Spleen (tissue), 11 donors: Measurements from ENCODE around the gene APP. TPM values are rescaled to one million over a fixed set of nuclear protein-coding genes. Genes with fewer than 3 reads are reported as not detected.
"Not testable (repeated sequence)": the region's sequence is repeated elsewhere in the genome, so short reads cannot be mapped to it uniquely, and the experiment has no call there.

Experiments
- DNase-seq: peaks from one replicate; pipeline ENCODE4 v3.0.0-alpha.2; 2020
- H3K27ac ChIP-seq, 8 donors: fragments of 200-600 bp; sonication (generic) in 7 of 8; 1 replicate in 4 of 8; 2 replicates in 4 of 8; pipeline versions ENCODE4 v1.5.0 to v1.8.0; 2016 to 2021; ENCODE audit warnings: inconsistent platforms in 4 of 8, mild to moderate bottlenecking in 4 of 8, moderate library complexity in 1 of 8
- H3K27me3 ChIP-seq, 7 donors: fragments of 200-600 bp; sonication (generic) in 6 of 7; replicated peaks in 1 of 7; 1 replicate in 4 of 7; 2 replicates in 3 of 7; pipeline versions ENCODE4 v1.5.0 to v1.8.0; 2016 to 2021; ENCODE audit warnings: inconsistent platforms in 3 of 7, mild to moderate bottlenecking in 1 of 7
- H3K36me3 ChIP-seq, 6 donors: fragments of 200-600 bp; sonication (generic) in 5 of 6; 1 replicate in 4 of 6; 2 replicates in 2 of 6; pipeline versions ENCODE4 v1.5.0 to v1.8.0; 2016 to 2021; ENCODE audit warnings: inconsistent platforms in 2 of 6
- H3K4me1 ChIP-seq, 6 donors: fragments of 200-600 bp; sonication (generic) in 5 of 6; 1 replicate in 3 of 6; 2 replicates in 3 of 6; pipeline versions ENCODE4 v1.5.0 to v1.8.0; 2016 to 2021; ENCODE audit warnings: inconsistent platforms in 3 of 6
- H3K4me3 ChIP-seq, 8 donors: fragments of 200-600 bp; sonication (generic) in 7 of 8; 1 replicate in 4 of 8; 2 replicates in 4 of 8; pipeline versions ENCODE4 v1.5.0 to v1.8.0; 2016 to 2021; ENCODE audit warnings: inconsistent platforms in 4 of 8, mild to moderate bottlenecking in 4 of 8, moderate library complexity in 2 of 8
- H3K9me3 ChIP-seq, 8 donors: fragments of 200-600 bp; sonication (generic) in 7 of 8; 1 replicate in 4 of 8; 2 replicates in 4 of 8; pipeline versions ENCODE4 v1.5.0 to v1.8.0; 2016 to 2021; ENCODE audit warnings: inconsistent platforms in 4 of 8
- POLR2A ChIP-seq, 3 donors: fragments of 450-650 bp; IDR thresholded peaks; one replicate each; pipeline ENCODE4 v1.5.1; 2017; ENCODE audit warnings: antibody characterized with exemption in 3 of 3, mild to moderate bottlenecking in 1 of 3
- POLR2AphosphoS5 ChIP-seq, 3 donors: sonication (generic); formaldehyde crosslinking; IDR thresholded peaks; one replicate each; pipeline ENCODE4 v1.5.1; 2017; ENCODE audit warnings: antibody characterized with exemption in 3 of 3
- WGBS, 5 donors: extraction: QIAGEN DNeasy Blood & Tissue Kit in 3 of 5; methylation state at CpG; one replicate each; pipeline versions ENCODE4 v1.1.5 to v1.1.7; 2013 to 2018; 5-methylcytosine and 5-hydroxymethylcytosine counted together
- intact Hi-C: fragments of 100-400 bp; cut with DNase I; formaldehyde crosslinking; loops from one replicate; pipeline ENCODE4 v1.15.0; 2023; ENCODE audit warnings: low total_unique reads
- polyA plus RNA-seq, 3 donors: library from polyadenylated mRNA; stranded (reverse); fragments of 200-250 nt; gene quantifications; one replicate each; pipeline ENCODE4 v1.2.1, GENCODE V29; 2013
- total RNA-seq, 7 donors: library from RNA; depleted of rRNA in 3 of 7; stranded (reverse); fragments of >200 nt in 3 of 7; fragmentation: NEBNext Ultra II Directional in 4 of 7; extraction: Animal tissue kit (Norgen Biotek cat#: 25700) in 4 of 7; gene quantifications; one replicate each; pipeline versions ENCODE4 v1.1.0 to v1.2.1, GENCODE V29; 2016 to 2021
- TF ChIP-seq, protein P1 (sequence below), 11 experiments: fragments of 200-600 bp in 7 of 11; fragments of 450-650 bp in 4 of 11; sonication (generic) in 4 of 11; IDR thresholded peaks in 8 of 11; conservative IDR thresholded peaks in 3 of 11; 1 replicate in 7 of 11; 2 replicates in 4 of 11; pipeline versions ENCODE4 v1.4.0 to v1.8.0; 2016 to 2021; ENCODE audit warnings: antibody characterized with exemption in 11 of 11, inconsistent platforms in 4 of 11, mild to moderate bottlenecking in 1 of 11
- donor health status: healthy with polysubstance abuse.
- donor health status: DM: no; HTN: no; CAD: no; lungs with moderate emphysema.
- donor health status: DM: no; HTN: no; CAD: no.
- donor health status: Bipolar disorder and iron deficiency.
- donor health status: healthy.
- donor health status: DM: no; HTN: no; CAD: no.
- donor health status: DM: yes; HTN: yes; CAD: no.

APP gene
- total and polyA plus RNA-seq, 10 donors = 25.3 to 398 (median 282) TPM

DNA sequence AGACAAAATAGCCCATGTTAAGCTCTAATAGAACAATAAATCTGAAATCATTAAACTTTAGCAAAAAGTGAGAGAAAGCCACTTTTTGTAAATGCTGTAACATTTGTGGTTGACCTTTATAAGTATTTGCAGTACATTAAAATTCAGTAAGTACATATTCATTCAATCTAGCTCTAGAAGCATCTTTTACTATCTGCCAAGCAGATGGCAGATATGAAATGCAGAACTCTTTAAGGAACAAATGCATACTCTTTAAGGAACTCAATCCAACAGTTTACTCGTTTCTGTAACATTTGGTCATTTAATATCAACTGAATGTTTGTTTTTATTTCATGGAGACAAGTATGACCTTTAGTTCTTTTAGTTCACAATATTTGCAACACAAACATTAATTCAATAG lies 150.1 kb downstream of the APP start:
- no peak overlapping the region for H3K4me3 ChIP-seq
- H3K27ac ChIP-seq = no peak overlapping the region
- no peaks in the 10 kb centered on the region for H3K27me3 ChIP-seq
- H3K36me3 ChIP-seq = peaks cover 0 to 26% (median 12%) of the 10 kb centered on the region in 6 donors
- DNase-seq = no peak
- TF ChIP-seq, protein P1, sequence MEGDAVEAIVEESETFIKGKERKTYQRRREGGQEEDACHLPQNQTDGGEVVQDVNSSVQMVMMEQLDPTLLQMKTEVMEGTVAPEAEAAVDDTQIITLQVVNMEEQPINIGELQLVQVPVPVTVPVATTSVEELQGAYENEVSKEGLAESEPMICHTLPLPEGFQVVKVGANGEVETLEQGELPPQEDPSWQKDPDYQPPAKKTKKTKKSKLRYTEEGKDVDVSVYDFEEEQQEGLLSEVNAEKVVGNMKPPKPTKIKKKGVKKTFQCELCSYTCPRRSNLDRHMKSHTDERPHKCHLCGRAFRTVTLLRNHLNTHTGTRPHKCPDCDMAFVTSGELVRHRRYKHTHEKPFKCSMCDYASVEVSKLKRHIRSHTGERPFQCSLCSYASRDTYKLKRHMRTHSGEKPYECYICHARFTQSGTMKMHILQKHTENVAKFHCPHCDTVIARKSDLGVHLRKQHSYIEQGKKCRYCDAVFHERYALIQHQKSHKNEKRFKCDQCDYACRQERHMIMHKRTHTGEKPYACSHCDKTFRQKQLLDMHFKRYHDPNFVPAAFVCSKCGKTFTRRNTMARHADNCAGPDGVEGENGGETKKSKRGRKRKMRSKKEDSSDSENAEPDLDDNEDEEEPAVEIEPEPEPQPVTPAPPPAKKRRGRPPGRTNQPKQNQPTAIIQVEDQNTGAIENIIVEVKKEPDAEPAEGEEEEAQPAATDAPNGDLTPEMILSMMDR (IDR thresholded peaks at IDR 0.05 in 8 of 11, conservative IDR thresholded peaks at IDR 0.05 in 3 of 11) = no peak
- TF ChIP-seq POLR2AphosphoS5 (IDR thresholded peaks at IDR 0.05) (no peak), POLR2A (IDR thresholded peaks at IDR 0.05) (no peak)
- WGBS, 5 donors = 74 to 93% (median 88%) methylated on average over 1 of the region's 1 CpG
- no peaks in the 10 kb centered on the region for H3K9me3 ChIP-seq
- no peaks in the 10 kb centered on the region for H3K4me1 ChIP-seq
- intact Hi-C loops = no loop called here

DNA sequence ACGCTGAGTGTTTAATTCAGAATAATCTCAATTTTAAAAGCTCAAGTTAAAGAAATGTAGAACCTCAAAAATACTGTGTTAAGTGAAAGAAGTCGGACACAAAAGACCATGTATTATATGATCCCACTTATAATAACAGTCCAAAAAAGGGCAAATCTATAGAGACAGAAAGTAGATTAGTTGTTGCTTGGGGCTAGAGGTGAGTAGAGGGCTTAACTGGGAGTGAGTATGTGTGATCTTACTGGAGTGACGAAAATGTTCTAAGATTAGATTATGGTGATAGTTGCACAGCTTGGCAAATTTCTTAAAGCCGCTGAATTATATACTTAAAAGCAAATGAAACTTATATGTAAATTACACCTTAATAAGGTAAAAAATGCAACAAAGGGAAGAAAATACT lies 150.5 kb downstream of the APP start:
- no peaks in the 10 kb centered on the region for H3K9me3 ChIP-seq
- no peak overlapping the region for H3K4me3 ChIP-seq
- H3K4me1 ChIP-seq = no peaks in the 10 kb centered on the region
- TF ChIP-seq, protein P1 (IDR thresholded peaks at IDR 0.05 in 8 of 11, conservative IDR thresholded peaks at IDR 0.05 in 3 of 11) = no peak
- TF ChIP-seq POLR2AphosphoS5 (IDR thresholded peaks at IDR 0.05) (no peak), POLR2A (IDR thresholded peaks at IDR 0.05) (no peak)
- 92 to 96% (median 95%) methylated on average over 4 of the region's 4 CpGs for WGBS, 5 donors
- peaks cover 0 to 26% (median 12%) of the 10 kb centered on the region in 6 donors for H3K36me3 ChIP-seq
- intact Hi-C loops = no loop called here
- no peak overlapping the region for H3K27ac ChIP-seq
- H3K27me3 ChIP-seq = no peaks in the 10 kb centered on the region
- DNase-seq = no peak

DNA sequence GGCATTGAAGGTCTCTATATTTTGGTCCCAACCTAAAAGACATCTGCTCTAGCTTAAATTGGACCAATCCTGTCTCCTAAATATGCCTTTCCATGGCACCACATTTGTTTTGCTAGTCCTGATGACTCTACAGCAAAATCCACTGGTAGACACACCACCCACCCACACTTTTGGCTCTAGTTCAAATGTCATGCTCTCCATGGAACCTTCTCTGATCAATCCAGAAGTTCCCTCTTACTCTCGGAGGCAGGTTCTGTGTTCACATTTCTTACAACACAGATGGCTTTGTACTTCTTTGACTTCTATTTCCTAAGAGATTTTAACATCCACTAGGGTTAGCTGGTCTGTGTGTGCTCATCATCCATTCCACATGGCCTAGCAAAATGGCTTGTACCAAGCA lies 151.3 kb downstream of the APP start:
- TF ChIP-seq, protein P1 (IDR thresholded peaks at IDR 0.05 in 8 of 11, conservative IDR thresholded peaks at IDR 0.05 in 3 of 11) = no peak
- no peak overlapping the region for H3K4me3 ChIP-seq

DNA sequence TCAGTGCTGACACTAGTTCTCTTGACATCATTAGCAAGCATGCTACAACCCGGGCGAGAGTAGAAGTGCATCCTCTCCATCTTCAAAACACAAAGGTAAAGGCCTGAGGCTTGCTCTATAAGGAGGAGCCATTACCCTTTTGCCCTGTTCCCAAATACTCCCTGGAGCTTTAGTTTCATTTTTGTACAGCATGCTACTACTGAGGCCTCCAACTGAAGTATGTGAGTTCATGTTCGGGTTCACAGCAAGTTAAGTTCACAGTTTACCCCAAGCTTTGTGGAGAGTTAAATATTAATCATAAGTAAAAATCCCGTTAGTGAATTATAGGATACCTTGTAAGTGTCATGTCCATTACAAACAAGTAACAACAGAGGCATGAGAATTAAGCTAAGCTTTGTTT lies 156.6 kb downstream of the APP start:
- Histone ChIP-seq H3K4me1 (no peaks in the 10 kb centered on the region), H3K9me3 (no peaks in the 10 kb centered on the region), H3K27ac (no peak overlapping the region), H3K4me3 (no peak overlapping the region), H3K36me3 (peaks cover 0 to 2% (median 0%) of the 10 kb centered on the region in 6 donors), H3K27me3 (no peaks in the 10 kb centered on the region)
- no peak for TF ChIP-seq POLR2A (IDR thresholded peaks at IDR 0.05)
- TF ChIP-seq, protein P1 (IDR thresholded peaks at IDR 0.05 in 8 of 11, conservative IDR thresholded peaks at IDR 0.05 in 3 of 11) = no peak
- no peak for TF ChIP-seq POLR2AphosphoS5 (IDR thresholded peaks at IDR 0.05)
- intact Hi-C loops = no loop called here
- 63 to 83% (median 74%) methylated on average over 4 of the region's 4 CpGs for WGBS, 5 donors
- no peak for DNase-seq

More for the DNA sequence above, 151.3 kb downstream of the APP start:
- H3K27ac ChIP-seq = no peak overlapping the region
- 51 to 92% (median 65%) methylated on average over 1 of the region's 1 CpG for WGBS, 5 donors
- no peak for DNase-seq
- H3K27me3 ChIP-seq = no peaks in the 10 kb centered on the region
- peaks cover 0 to 26% (median 12%) of the 10 kb centered on the region in 6 donors for H3K36me3 ChIP-seq
- intact Hi-C loops = no loop called here
- H3K9me3 ChIP-seq = no peaks in the 10 kb centered on the region
- no peaks in the 10 kb centered on the region for H3K4me1 ChIP-seq

DNA sequence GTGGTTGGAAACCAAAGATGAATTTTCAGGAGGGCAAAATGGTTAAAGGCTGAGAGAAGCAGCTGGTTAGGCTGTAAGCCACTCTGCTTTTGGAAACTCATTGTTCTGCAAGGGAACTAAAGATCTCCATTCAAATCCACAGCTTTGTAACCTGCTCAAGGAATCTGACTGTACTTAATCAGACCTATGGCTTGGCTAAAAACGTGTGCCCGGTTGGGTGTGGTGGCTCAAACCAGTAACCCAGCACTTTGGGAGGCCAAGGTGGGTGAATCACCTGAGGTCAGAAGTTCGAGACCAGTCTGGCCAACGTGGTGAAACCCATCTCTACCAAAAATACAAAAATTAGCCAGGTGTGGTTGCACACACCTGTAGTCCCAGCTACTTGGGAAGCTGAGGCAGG lies 158.1 kb downstream of the APP start:
- intact Hi-C loops, H3K4me3 ChIP-seq: not testable (repeated sequence)
- 79 to 93% (median 86%) methylated on average over 4 of the region's 4 CpGs for WGBS, 5 donors

More for the DNA sequence above, 158.1 kb downstream of the APP start:
- DNase-seq, H3K36me3 ChIP-seq, H3K4me1 ChIP-seq, H3K9me3 ChIP-seq, H3K27ac ChIP-seq, H3K27me3 ChIP-seq: not testable (repeated sequence)
